Hepatocyte (in vitro differentiated cells): ENCODE data around the gene SMARCC2.

ENCODE experiments used
- EZH2 ChIP-seq: fragments of 200-600 bp; sonication (generic); IDR thresholded peaks from 2 replicates; pipeline ENCODE4 v1.6.1; 2016; ENCODE audit warnings: antibody characterized with exemption, mild to moderate bottlenecking, borderline replicate concordance
- EZH2phosphoT487 ChIP-seq: fragments of 200-600 bp; sonication (generic); IDR thresholded peaks from one replicate; pipeline ENCODE4 v1.6.1; 2018; ENCODE audit warnings: antibody characterized with exemption, mild to moderate bottlenecking, low read depth, moderate library complexity; ENCODE audit not compliant: unreplicated experiment, severe bottlenecking
- TF ChIP-seq, protein P1 (sequence below): fragments of 200-600 bp; sonication (generic); IDR thresholded peaks from 2 replicates; pipeline ENCODE4 v1.5.1; 2016; ENCODE audit warnings: antibody characterized with exemption, mild to moderate bottlenecking; ENCODE audit not compliant: poor library complexity

DNA sequence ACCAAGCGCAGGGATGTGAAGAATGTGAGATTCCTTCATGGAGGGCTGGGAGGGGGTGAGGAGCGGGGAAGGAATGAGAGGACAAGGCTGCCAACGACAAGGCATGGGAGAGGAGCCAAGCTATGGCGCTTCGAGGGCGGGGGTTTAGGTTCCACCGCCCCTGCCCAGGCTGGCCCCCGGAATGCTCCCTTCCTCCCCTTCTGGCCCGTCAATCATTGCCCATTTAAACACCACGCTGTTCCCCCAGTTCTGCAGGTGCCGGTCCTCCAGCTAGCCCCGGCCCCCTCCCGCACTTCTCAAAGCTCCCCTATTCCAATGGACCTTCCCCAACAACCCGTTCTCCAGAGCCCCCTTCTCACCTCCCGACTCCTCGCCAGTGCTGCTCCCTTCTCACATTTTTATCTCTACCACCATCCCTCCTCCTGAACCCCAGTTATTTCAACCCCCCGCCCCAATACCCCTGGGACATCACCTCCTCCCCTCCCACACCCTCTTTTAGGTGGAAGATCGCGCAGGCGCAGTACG is 32.0 kb upstream of the SMARCC2 start:
- TF ChIP-seq, protein P1, sequence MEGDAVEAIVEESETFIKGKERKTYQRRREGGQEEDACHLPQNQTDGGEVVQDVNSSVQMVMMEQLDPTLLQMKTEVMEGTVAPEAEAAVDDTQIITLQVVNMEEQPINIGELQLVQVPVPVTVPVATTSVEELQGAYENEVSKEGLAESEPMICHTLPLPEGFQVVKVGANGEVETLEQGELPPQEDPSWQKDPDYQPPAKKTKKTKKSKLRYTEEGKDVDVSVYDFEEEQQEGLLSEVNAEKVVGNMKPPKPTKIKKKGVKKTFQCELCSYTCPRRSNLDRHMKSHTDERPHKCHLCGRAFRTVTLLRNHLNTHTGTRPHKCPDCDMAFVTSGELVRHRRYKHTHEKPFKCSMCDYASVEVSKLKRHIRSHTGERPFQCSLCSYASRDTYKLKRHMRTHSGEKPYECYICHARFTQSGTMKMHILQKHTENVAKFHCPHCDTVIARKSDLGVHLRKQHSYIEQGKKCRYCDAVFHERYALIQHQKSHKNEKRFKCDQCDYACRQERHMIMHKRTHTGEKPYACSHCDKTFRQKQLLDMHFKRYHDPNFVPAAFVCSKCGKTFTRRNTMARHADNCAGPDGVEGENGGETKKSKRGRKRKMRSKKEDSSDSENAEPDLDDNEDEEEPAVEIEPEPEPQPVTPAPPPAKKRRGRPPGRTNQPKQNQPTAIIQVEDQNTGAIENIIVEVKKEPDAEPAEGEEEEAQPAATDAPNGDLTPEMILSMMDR: no peak
- TF ChIP-seq EZH2 (no peak), EZH2phosphoT487 (no peak)
